ENCODE data around the gene FZD7. TPM values are rescaled to one million over a fixed set of nuclear protein-coding genes. Genes with fewer than 3 reads are reported as not detected.

FZD7 gene
- 10 to 100 TPM in 2 of 4 donors, 1 to 10 TPM in 2; 4.1 to 32.1 (median 9.9) TPM for total RNA-seq
- 10 to 100 TPM in 1 of 3 donors, 1 to 10 TPM in 2; 1.8 to 14.4 (median 3.7) TPM for polyA plus RNA-seq
- long read RNA-seq, donor 1, transcript FZD7-201 (1 exons, 3,859 nt), result major isoform, 6 of 6 reads
- long read RNA-seq, donor 1, partial matches to known transcripts, result 0 of 6 reads
- long read RNA-seq, donor 1, other reads (novel, unspliced or antisense), result 0 of 6 reads
- long read RNA-seq, donor 2, transcript FZD7-201 (1 exons, 3,859 nt), result major isoform, 38 of 38 reads
- long read RNA-seq, donor 2, partial matches to known transcripts, result 0 of 38 reads
- long read RNA-seq, donor 2, other reads (novel, unspliced or antisense), result 0 of 38 reads

- intact Hi-C loops (cut with DNase I), result loop anchor here in 1 of 2 donors (10.0 kb wide), 1 partner anchor 149 kb away; no protein-coding TSS in a partner anchor
- peak within 1 kb of the TSS; percentile 87 for H3K4me3 ChIP-seq
- no peak for TF ChIP-seq CTCF (IDR thresholded peaks at IDR 0.05)
- DNase-seq (peak; percentile 95 to 97), ATAC-seq (peak; percentile 84 to 88 (median 86))
- H3K36me3 ChIP-seq (ENCODE audit: insufficient read depth in 1 of 2, low read depth in 1 of 2), result no peaks in the 10 kb centered on the region
- H3K4me1 ChIP-seq, result peaks cover 24% of the 10 kb centered on the region
- 0 to 1% (median 1%) methylated on average over 64 to 109 of the region's 109 CpGs for WGBS, 3 donors
- H3K27me3 ChIP-seq (ENCODE audit: insufficient read depth in 3 of 3, low read length in 2 of 3), result no peaks in the 10 kb centered on the region
- H3K9me3 ChIP-seq, result no peaks in the 10 kb centered on the region
- peak within 1 kb of the TSS; percentile 96 for H3K27ac ChIP-seq
Measured at GRCh38 chr2:202033317-202034248, at the start of gene FZD7. TSS of gene FZD7 (plus strand) at chr2:202033855. CDS start at chr2:202034648, 793 bp downstream.

- no peaks in the 10 kb centered on the region for H3K36me3 ChIP-seq (ENCODE audit: insufficient read depth in 1 of 2, low read depth in 1 of 2)
- H3K4me3 ChIP-seq, result no peak overlapping the region
- H3K4me1 ChIP-seq, result no peaks in the 10 kb centered on the region
- DNase-seq, result no peak
- TF ChIP-seq CTCF (IDR thresholded peaks at IDR 0.05), result no peak
- ATAC-seq, result peak in 1 of 4 donors; percentile 35
- H3K27me3 ChIP-seq (ENCODE audit: insufficient read depth in 3 of 3, low read length in 2 of 3), result no peaks in the 10 kb centered on the region
- no peak overlapping the region for H3K27ac ChIP-seq
- intact Hi-C loops (cut with DNase I), result loop anchor here in 1 of 2 donors (10.0 kb wide), 1 partner anchor 2000 kb away; no protein-coding TSS in a partner anchor
- 53 to 70% (median 56%) methylated on average over 3 of the region's 3 CpGs for WGBS, 3 donors
- no peaks in the 10 kb centered on the region for H3K9me3 ChIP-seq
Measured at GRCh38 chr2:201984333-201984732, 49.3 kb upstream of the FZD7 start.

- no peaks in the 10 kb centered on the region for H3K9me3 ChIP-seq
- no peaks in the 10 kb centered on the region for H3K36me3 ChIP-seq (ENCODE audit: insufficient read depth in 1 of 2, low read depth in 1 of 2)
- no peaks in the 10 kb centered on the region for H3K4me1 ChIP-seq
- H3K4me3 ChIP-seq, result no peak overlapping the region
- peak in 1 of 4 donors; percentile 28 for ATAC-seq
- intact Hi-C loops (cut with DNase I), result loop anchor here in 1 of 2 donors (10.0 kb wide), 1 partner anchor 2000 kb away; no protein-coding TSS in a partner anchor
- H3K27ac ChIP-seq, result no peak overlapping the region
- H3K27me3 ChIP-seq (ENCODE audit: insufficient read depth in 3 of 3, low read length in 2 of 3), result no peaks in the 10 kb centered on the region
- WGBS, 3 donors, result 61 to 78% (median 64%) methylated on average over 12 of the region's 12 CpGs
- TF ChIP-seq CTCF (IDR thresholded peaks at IDR 0.05), result no peak
- no peak for DNase-seq
Measured at GRCh38 chr2:201984800-201985525, 48.7 kb upstream of the FZD7 start.

GRCh38 chr2:201985728-201986462 is 47.8 kb upstream of the FZD7 start:
- Histone ChIP-seq H3K9me3 (no peaks in the 10 kb centered on the region), H3K27me3 (ENCODE audit: insufficient read depth in 3 of 3, low read length in 2 of 3) (no peaks in the 10 kb centered on the region), H3K36me3 (ENCODE audit: insufficient read depth in 1 of 2, low read depth in 1 of 2) (no peaks in the 10 kb centered on the region), H3K4me1 (no peaks in the 10 kb centered on the region), H3K27ac (no peak overlapping the region), H3K4me3 (no peak overlapping the region)
- intact Hi-C loops (cut with DNase I), result loop anchor here in 1 of 2 donors (10.0 kb wide), 1 partner anchor 2001 kb away; no protein-coding TSS in a partner anchor
- no peak for ATAC-seq
- no peak for TF ChIP-seq CTCF (IDR thresholded peaks at IDR 0.05)
- DNase-seq, result no peak
- WGBS, 3 donors, result 92% methylated on average over 8 of the region's 8 CpGs
